CD4-positive, alpha-beta T cell treated with Interleukin-6 at 100 ng/mL for 8 hours (primary cell): ENCODE measurements around the gene RNF103.
"Not testable (repeated sequence)": the region's sequence is repeated elsewhere in the genome, so short reads cannot be mapped to it uniquely, and the experiment has no call there.

Experiments used
- DNase-seq: peaks from one replicate; pipeline ENCODE4 v3.0.0-alpha.2; 2020; ENCODE audit warnings: mixed read lengths, low spot score

RNF103 gene

DNA sequence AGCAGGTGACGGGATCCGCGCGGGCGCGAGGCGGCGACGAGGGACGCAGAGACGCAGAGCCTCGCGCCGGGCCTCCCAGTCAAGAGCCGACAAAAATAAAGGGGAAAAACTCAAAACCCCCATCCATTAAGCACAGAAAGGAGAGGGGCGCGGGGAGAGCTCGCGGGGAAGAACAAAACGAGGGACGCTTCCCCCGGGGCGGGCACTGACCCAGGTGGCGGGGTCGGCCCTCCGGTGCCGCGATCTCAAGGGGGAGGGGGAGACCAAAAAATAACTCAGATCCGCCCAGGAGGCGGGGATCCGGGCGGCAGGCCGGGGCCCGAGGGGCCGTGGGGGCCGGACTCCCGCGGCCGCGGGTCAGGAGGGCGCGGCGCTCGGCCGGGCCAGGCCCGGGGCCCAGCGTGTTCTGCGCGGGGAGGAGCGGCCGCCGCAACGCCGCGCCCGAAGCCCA, 597 bp downstream of the RNF103 start:
- peak; percentile 17 for DNase-seq

DNA sequence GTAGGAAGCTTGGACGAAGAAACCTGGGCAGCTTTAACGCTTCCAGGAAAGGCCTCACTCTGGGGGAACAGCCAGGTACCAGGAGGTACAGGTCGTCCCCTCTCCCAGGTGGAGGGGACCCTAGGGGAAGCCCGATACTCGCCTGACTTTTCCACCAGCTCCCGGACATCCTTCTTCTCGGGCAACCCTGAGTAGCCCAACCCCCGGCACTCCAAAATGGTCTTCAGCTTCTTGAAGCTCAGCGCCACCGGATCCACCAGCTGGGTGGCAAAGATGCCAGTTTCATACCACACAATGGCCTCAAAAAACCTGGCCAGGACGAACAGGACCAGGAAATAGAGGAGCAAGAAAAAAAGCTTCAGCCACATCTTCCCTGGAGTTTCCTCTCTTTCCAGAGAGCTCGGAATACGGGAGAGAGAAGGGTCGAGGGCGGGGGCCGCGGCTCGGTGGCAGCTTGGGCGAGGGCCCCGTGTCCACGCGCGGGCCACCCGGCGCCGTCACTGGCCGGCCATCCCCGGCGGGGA, 1.1 kb downstream of the RNF103 start:
- peak; percentile 11 for DNase-seq

DNA sequence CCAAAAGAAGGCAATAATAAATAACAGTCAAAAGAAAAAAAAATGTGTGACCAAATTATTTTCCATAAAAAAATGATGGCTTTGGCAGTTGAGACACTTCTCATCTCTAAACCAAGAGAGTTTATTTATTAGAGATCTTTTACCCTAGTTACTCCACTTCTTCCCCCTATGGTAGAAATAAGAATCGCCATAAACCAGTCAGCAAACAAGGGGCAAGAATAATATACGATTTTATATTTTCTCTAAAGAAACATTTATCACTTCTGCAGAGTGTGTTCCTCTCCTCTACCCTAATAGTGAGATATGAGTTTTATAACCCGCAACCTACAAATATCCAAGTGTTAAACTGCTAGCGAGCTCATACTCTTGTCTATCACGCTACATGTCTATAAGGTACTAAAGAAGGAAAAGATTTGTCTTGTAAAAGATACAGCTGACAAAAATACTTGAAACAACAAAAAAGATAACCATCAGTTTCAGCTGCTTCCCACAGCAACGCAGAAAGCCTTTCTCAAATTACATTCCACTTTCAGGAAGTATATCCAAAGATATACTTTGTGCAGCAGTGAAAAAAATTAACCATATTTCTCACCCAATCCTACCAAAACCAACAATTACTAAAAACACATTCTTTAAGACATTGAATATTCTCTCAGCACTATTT, 2.3 kb downstream of the RNF103 start:
- no peak for DNase-seq

DNA sequence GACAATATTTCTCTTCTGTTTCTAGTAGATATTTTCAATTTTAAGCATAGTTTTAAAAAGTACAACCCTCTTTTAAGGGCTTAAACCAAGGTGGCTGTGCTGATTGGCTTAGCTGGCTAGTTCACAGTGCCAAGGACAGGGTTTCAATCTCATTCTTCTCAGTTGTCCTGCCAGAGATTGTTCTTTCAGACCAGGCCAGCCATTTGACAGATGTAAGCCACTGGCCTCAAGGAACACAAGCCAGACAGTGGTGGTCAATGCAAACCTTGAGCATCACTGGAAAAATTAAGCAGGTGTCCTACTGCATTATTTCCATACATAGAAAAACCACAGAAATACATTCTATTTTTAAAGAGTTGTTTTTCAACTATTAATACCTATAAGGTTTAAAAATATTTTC, 5.9 kb downstream of the RNF103 start:
- DNase-seq, result no peak

DNA sequence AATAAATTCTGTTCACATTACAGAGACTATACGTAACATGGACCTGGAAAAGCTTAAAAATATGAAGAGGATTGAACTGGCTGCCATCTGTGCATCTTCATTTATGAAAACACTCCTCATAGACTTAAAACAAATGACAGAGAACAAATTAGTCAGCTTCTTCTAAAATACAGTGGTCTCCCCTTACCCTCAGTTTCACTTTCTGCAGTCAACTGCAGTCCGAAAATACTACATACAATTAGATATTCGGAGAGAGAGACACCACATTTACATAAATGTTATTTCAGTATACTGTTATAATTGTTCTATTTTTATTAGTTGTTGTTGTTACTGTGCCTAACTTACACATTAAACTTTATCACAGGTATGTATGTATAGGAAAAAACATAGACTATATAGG, 6.5 kb downstream of the RNF103 start:
- no peak for DNase-seq

DNA sequence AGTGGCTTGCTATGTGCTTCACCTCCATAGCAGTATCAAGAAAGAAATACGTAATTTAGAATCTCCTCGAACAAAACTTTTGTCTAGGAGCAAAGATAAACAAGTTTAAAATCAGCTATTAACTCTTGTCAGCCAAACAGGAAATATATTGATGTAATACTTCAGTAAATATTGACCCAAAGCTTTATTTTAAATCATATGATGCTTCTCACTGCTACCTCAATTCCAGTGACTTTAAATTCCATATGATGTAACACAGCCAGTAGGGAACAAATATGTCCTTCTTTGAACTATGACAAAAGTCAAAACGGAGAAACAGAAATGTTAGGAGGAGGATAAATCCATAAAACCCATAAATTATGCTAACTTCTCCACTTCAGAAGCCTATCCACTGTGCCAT, 7.2 kb downstream of the RNF103 start:
- no peak for DNase-seq

DNA sequence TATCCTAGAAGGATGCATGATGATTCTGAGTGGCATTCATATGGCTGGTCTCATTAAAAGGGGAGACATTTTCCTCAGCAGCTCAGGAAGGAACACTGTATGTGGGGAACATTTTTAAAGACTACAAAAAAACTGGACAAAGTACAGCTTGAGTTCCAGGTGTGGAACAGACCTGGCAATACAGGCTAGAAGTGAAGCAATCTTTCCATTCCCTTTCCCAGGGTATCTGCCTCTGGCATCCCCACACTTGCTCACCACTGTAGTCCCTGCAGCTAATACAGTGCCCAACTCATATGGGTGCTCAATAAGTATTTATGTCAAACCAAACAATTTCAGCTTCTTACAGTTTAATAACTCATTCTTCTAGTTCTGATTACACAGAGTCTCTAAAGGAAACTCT, 8.1 kb downstream of the RNF103 start:
- no peak for DNase-seq

DNA sequence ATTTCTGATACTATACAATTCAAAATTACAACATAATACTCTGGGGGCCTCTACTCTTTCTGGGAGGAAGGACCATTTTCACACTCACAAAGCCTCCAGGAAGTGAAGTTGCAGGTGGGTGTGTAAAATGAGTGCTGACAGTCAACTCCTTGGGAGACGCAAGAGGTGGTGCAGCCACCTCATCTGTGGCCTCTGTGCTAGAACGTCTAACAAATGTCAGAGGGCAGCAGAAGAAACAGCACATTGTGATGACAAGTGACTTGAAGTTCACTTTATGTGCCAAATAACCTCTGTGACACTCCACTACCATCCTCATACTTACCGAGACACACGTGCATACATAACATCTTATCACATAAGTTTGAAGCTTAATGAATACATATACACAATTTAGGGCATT, 10.2 kb downstream of the RNF103 start:
- DNase-seq, result no peak

DNA sequence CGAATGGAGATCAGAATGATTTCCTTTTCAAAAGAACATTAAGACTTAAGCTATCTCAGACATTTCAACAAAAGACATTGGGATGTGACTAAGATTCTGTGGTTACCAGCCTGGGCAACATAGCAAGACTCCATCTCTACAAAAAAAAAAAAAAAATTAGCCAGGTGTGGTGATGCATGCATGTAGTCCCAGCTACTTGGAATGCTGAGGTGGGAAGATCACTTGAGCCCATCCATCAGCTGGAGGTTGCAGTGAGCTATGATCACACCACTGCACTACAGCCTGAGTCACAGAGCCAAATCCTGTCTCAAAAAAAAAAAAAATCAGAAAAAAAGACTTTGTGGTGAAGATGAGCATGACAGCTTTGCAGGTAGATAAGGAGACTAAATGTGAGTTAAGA, 12.8 kb downstream of the RNF103 start:
- no peak for DNase-seq

DNA sequence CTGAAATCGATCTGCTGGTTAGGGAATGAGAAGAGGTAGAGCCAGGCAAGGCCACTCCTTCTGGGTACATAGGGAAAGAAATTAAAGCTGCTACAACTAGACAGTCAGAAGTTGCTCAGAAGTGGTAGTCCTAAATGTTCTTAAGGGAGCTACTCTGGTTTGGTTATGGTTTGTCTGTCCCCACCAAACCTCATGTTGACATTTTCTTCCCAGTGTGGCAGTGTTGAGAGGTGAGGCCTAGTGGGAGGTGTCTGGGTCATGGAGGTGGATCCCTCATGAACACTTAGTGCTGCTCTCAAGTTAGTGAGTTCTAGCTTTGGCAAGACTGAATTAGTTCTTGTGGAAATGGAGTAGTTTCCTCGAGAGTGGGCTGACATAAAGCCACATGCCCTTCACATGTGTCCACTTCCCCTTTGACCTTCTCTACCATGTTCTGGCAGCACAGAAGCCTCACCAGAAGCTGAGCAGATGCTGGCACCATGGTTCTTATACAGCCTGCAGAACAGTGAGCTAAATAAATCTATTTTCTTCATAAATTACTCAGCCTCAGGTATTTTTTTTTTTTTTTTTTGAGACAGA, 14.7 kb downstream of the RNF103 start:
- DNase-seq, result no peak

DNA sequence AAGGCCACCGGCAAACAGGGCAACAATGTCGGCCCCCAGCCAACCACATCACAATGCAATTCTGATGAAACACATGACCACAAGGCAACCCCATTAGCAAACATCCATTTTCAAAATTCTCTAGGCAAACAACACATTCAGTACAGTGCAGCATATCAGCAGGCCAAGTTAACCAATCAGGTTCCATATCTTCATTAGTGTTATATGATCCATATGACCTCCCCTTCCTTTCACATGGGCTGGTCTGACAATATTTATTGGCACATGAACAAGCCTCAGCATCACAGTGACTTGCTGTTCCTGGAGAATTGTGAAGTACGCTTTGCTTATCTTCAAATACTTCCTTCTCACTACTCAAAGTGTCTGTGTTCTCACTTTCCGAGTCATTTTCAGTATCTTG, 19.8 kb downstream of the RNF103 start:
- no peak for DNase-seq

DNA sequence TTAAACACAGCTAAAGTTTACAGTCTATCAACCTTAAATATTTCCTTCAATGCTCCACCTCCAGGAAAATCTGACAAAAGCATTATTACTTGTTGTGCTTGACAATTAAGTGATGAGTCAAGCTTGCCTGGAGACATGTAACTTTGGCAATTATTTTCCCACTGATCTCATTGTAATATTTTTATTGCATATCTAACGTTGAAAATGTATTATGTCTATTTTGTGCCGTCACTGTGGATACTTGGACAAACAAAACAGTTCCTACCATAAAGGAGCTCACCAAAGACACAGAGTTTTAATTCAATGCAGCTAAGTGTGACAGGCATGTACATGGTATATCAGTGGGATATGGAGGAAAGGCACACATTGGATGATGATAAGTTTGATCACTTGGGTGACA, 24.7 kb downstream of the RNF103 start:
- DNase-seq, result no peak

DNA sequence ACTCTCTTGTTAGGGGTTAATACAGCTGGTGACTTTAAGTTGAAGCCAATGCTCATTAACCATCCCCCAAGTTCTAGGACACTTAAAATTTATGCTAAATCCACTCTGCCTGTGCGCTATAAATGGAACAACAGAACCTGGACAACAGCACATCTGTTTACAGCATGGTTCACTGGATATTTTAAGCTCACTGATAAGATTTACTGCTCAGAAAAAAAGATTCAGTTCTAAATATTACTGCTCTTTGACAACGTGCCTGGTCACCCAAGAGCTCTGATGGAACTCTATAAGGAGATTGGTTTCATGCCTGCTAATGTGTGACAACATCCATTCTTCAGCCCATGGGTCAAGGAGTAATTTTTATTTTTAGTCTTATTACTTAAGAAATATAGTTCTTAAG, 27.5 kb downstream of the RNF103 start:
- DNase-seq, result no peak

DNA sequence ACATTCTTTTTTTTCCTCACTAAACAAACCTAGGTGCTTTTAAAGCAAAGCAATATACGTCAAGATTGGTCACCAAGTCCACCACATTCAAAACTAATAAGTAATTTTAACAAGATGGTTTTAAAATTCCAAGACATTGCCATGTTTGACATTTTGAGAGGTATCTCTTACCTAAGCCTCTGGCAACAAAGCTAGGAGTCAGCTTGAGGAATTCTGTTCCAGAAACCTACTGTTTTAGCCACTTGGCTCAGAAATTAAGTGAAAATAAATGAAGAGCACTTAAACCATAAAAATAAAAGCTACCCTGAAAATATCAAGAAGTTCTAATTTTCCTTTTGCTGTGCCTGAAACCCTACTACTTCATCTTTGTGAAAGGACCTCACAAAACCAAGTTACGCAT, 30.4 kb downstream of the RNF103 start:
- DNase-seq, result no peak

DNA sequence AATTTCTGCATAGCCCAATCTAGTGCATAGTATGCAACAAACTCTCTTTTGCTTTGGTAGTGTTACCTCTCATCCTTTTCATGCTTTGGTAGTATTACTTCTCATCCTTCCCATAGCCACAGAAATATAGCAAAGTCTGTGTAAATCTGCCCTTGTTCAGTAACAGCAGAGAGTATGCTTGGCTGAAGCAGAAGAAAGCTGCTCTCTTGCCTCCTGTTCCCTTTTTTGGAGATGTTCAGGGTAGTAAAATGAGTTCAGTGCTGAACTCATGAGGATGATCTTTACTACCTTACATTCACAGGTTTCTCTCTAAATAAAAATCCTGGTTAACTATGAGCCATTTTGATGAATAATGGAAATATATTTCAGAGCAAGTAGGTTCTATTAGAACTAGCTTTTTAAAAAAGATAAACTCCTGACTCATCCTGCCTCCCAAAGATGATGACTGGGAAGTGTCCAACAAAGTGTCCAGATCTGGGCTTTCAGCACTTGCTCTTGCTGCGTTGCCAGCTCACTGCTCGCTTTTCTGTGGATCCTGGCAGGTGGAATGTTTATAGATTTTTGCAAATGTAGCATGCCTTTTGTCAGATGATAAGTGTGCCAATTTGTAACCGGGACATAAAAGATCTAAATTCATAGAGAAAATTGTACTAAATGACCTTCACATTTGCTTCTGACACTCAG, 31.0 kb downstream of the RNF103 start:
- no peak for DNase-seq

DNA sequence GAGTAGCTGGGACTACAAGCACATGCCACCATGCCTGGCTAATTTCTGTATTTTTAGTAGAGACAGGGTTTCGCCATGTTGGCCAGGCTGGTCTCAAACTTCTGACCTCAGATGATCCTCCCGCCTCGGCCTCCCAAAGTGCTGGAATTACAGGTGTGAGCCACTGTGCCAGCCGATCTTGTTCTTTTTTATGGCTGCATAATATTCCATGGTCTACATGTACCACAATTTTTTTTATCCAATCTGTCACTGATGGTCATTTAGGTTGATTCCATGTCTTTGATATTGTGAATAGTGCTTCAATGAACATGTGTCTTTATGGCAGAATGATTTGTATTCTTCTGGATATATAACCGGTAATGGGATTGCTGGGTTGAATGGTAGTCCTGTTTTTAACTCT, 34.0 kb downstream of the RNF103 start:
- DNase-seq, result not testable (repeated sequence)

DNA sequence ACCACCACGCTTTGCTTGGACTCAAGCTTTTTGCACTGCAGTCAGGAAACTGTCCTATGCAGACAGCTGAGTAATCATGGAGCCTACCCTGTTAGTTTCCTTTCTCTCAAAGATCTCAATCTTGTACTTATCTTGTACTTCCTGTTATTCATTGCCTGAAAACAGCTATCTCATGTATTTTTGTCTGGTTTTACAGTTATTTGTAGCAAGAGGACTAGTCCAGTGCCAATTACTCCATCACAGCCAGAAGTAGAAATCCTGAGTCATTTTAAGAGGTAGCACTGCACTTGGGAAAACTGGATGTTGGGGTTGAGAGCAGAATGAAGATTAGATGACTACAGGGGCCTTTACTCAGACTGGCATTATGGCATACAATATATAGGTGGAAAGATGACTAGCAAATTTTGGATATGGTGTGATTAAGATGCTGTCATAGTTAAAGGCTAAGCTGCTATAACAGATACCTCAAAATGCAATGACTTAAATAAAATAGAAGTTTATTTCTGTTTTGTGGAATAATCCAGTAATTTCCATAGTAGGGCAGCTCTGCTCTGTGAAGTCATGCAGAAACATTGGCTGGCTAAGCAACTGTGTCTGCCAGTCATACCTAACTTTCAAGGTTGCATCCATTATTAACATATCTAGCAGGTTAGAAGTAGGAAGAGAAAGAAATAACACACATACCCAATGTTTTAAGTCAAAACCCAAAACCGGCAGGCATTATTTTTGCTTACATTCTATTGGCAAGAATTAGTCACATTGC, 39.3 kb downstream of the RNF103 start:
- DNase-seq, result peak; percentile 49

DNA sequence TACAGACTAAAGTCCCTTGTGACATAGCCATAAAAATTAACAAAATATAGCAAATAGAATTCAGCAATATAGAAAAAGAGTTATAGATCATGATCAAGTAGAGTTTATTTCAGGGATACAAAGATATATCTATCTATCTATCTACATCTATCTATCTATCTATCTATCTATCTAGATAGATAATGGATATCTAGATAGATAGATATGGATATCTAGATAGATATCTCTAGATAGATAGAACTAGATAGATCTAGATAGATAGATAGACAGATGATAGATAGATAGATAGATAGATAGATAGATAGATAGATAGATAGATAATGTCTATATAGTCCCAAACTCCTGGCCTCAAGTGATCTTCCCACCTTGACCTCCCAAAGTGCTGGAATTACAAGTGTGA, 43.1 kb downstream of the RNF103 start:
- no peak for DNase-seq

DNA sequence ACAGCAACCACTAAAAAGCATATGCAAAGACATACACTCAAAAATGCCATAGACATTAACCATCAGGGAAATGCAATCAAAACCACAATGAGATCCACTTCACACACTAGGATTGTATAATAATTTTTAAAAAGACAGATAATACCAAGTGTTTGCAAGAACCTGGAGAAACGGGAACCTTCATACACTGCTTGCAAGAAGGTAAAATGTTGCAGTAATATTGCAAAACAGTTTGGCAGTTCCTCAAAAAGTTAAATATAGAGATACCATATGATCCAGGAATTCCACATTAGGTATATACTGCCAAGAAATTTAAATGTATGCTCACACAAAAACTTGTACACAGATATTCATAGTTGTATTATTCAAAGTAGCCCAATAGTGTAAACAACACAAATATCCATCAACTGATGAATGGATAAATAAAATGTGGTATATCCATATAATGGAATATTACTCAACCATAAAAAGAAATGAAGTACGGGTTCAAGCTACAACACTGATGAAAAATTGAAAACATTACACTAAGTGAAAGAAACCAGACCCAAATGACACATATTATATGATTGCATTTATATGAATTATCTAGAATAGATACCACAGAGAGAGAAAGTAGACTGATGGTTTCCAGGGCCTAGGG, 45.7 kb downstream of the RNF103 start:
- no peak for DNase-seq

DNA sequence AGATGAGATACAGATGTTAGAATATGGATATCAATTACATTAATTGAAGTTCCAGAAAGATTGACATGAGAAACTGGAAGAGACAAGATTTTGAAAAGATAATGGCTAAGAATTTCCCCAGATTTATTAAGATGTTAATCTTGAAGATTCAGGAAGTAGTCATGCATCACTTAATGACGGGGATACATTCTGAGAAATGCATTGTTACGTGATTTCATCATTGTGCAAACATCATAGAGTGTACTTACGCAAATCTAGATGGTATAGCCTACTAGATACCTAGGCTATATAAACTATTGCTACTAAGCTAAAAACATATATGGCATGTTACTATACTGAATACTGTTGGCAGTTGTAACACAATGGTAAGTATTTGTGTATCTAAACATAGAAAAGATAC, 53.6 kb downstream of the RNF103 start:
- no peak for DNase-seq

DNA sequence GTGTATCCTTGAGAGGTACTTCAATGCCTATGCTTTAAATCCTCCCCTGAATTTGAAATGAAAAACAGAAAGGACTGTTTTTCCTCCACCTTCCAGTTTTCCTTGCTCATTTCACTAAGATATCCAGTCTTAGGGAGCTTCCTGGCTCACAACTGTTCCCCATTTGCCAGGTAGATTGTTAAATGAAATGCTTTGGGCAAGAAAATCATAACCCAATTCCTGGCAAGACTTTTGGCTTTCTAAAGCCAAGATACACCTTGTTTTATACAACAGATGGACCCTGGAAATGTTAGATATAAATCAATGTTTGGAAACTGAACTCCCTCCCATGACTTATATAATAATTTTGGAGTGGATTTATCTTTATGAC, 56.9 kb downstream of the RNF103 start:
- DNase-seq, result no peak

DNA sequence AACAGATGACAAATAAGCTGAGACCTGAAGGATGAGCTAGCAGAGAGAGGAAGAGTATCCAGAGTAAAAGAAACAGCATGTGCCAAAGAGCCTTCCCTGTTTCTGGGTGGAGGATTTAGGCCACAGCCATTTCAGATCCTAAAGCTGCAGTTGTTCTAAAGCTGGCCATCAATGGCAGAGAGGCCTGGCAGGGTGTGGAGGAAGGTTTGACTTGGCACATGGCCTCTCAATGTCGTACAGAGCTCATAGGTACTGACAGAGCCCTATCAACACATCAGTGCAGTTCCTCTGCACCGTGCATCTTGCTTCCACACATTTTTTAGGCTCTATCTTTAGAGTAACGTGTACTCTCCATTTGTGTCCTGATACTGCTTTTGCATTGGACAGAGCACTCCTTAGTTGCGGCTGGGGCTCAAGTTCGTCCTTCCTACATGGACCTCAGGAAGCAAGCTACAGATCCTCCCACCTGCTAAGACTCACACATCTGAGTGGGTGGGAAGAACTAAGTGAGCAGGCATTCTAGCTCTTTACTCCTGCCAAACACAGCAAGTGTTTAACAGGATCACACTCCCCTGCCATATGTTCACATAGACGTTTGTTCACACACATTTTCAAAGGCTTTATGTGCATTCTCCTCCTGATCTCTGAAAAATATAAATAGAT, 57.4 kb downstream of the RNF103 start:
- no peak for DNase-seq
